Spleen (tissue), 13 donors: ENCODE data around the gene SBDS. TPM values are rescaled to one million over a fixed set of nuclear protein-coding genes. Genes with fewer than 3 reads are reported as not detected.
"Not testable (repeated sequence)": the region's sequence is repeated elsewhere in the genome, so short reads cannot be mapped to it uniquely, and the experiment has no call there.

Experiments
- DNase-seq: peaks from one replicate; pipeline ENCODE4 v3.0.0-alpha.2; 2020
- H3K27ac ChIP-seq, 8 donors: fragments of 200-600 bp; sonication (generic) in 7 of 8; 1 replicate in 4 of 8; 2 replicates in 4 of 8; pipeline versions ENCODE4 v1.5.0 to v1.8.0; 2016 to 2021; ENCODE audit warnings: inconsistent platforms in 4 of 8, mild to moderate bottlenecking in 4 of 8, moderate library complexity in 1 of 8
- H3K27me3 ChIP-seq, 7 donors: fragments of 200-600 bp; sonication (generic) in 6 of 7; replicated peaks in 1 of 7; 1 replicate in 4 of 7; 2 replicates in 3 of 7; pipeline versions ENCODE4 v1.5.0 to v1.8.0; 2016 to 2021; ENCODE audit warnings: inconsistent platforms in 3 of 7, mild to moderate bottlenecking in 1 of 7
- H3K36me3 ChIP-seq, 6 donors: fragments of 200-600 bp; sonication (generic) in 5 of 6; 1 replicate in 4 of 6; 2 replicates in 2 of 6; pipeline versions ENCODE4 v1.5.0 to v1.8.0; 2016 to 2021; ENCODE audit warnings: inconsistent platforms in 2 of 6
- H3K4me1 ChIP-seq, 6 donors: fragments of 200-600 bp; sonication (generic) in 5 of 6; 1 replicate in 3 of 6; 2 replicates in 3 of 6; pipeline versions ENCODE4 v1.5.0 to v1.8.0; 2016 to 2021; ENCODE audit warnings: inconsistent platforms in 3 of 6
- H3K4me3 ChIP-seq, 8 donors: fragments of 200-600 bp; sonication (generic) in 7 of 8; 1 replicate in 4 of 8; 2 replicates in 4 of 8; pipeline versions ENCODE4 v1.5.0 to v1.8.0; 2016 to 2021; ENCODE audit warnings: inconsistent platforms in 4 of 8, mild to moderate bottlenecking in 4 of 8, moderate library complexity in 2 of 8
- H3K9me3 ChIP-seq, 8 donors: fragments of 200-600 bp; sonication (generic) in 7 of 8; 1 replicate in 4 of 8; 2 replicates in 4 of 8; pipeline versions ENCODE4 v1.5.0 to v1.8.0; 2016 to 2021; ENCODE audit warnings: inconsistent platforms in 4 of 8
- CTCF ChIP-seq, 11 experiments: fragments of 200-600 bp in 7 of 11; fragments of 450-650 bp in 4 of 11; sonication (generic) in 4 of 11; IDR thresholded peaks in 8 of 11; conservative IDR thresholded peaks in 3 of 11; 1 replicate in 7 of 11; 2 replicates in 4 of 11; pipeline versions ENCODE4 v1.4.0 to v1.8.0; 2016 to 2021; ENCODE audit warnings: antibody characterized with exemption in 11 of 11, inconsistent platforms in 4 of 11, mild to moderate bottlenecking in 1 of 11
- POLR2A ChIP-seq, 3 donors: fragments of 450-650 bp; IDR thresholded peaks; one replicate each; pipeline ENCODE4 v1.5.1; 2017; ENCODE audit warnings: antibody characterized with exemption in 3 of 3, mild to moderate bottlenecking in 1 of 3
- POLR2AphosphoS5 ChIP-seq, 3 donors: sonication (generic); formaldehyde crosslinking; IDR thresholded peaks; one replicate each; pipeline ENCODE4 v1.5.1; 2017; ENCODE audit warnings: antibody characterized with exemption in 3 of 3
- WGBS, 5 donors: extraction: QIAGEN DNeasy Blood & Tissue Kit in 3 of 5; methylation state at CpG; one replicate each; pipeline versions ENCODE4 v1.1.5 to v1.1.7; 2013 to 2018; 5-methylcytosine and 5-hydroxymethylcytosine counted together
- intact Hi-C: fragments of 100-400 bp; cut with DNase I; formaldehyde crosslinking; loops from one replicate; pipeline ENCODE4 v1.15.0; 2023; ENCODE audit warnings: low total_unique reads
- long read RNA-seq, 2 donors: transcript quantifications; one replicate each; lab custom pipeline, GENCODE V29; 2026
- polyA plus RNA-seq, 3 donors: library from polyadenylated mRNA; stranded (reverse); fragments of 200-250 nt; gene quantifications; one replicate each; pipeline ENCODE4 v1.2.1, GENCODE V29; 2013
- total RNA-seq, 7 donors: library from RNA; depleted of rRNA in 3 of 7; stranded (reverse); fragments of >200 nt in 3 of 7; fragmentation: NEBNext Ultra II Directional in 4 of 7; extraction: Animal tissue kit (Norgen Biotek cat#: 25700) in 4 of 7; gene quantifications; one replicate each; pipeline versions ENCODE4 v1.1.0 to v1.2.1, GENCODE V29; 2016 to 2021
- donor health status: healthy with polysubstance abuse.
- donor health status: DM: no; HTN: no; CAD: no; lungs with moderate emphysema.
- donor health status: DM: no; HTN: no; CAD: no.
- donor health status: Bipolar disorder and iron deficiency.
- donor health status: healthy.
- donor health status: DM: no; HTN: no; CAD: no.
- donor health status: DM: yes; HTN: yes; CAD: no.

Gene SBDS
- total RNA-seq, result 10 to 100 TPM; 44.9 to 63.8 (median 53.1) TPM
- 10 to 100 TPM; 36.9 to 58.5 (median 45.1) TPM for polyA plus RNA-seq
- long read RNA-seq, donor 1, transcript SBDS-201 (5 exons, 1,631 nt), result major isoform, 37 of 54 reads
- long read RNA-seq, donor 1, partial matches to known transcripts, result 17 of 54 reads
- long read RNA-seq, donor 1, other reads (novel, unspliced or antisense), result 0 of 54 reads
- long read RNA-seq, donor 2, transcript SBDS-201 (5 exons, 1,631 nt), result major isoform, 18 of 24 reads
- long read RNA-seq, donor 2, partial matches to known transcripts, result 6 of 24 reads
- long read RNA-seq, donor 2, other reads (novel, unspliced or antisense), result 0 of 24 reads

GRCh38 chr7:66995050-66995776, at the start of gene SBDS:
TSS of gene SBDS (minus strand) at chr7:66995586. CDS start at chr7:66995417, 169 bp downstream.
- intact Hi-C loops, H3K27me3 ChIP-seq, H3K9me3 ChIP-seq: not testable (repeated sequence)
- TF ChIP-seq POLR2A (IDR thresholded peaks at IDR 0.05) (peak; percentile 76 to 98 (median 94)), POLR2AphosphoS5 (IDR thresholded peaks at IDR 0.05) (peak; percentile 99 to 100 (median 99)), CTCF (IDR thresholded peaks at IDR 0.05 in 8 of 11, conservative IDR thresholded peaks at IDR 0.05 in 3 of 11) (peak in 1 of 11 experiments; percentile 5)
- peak; percentile 97 for DNase-seq
- WGBS, 5 donors, result 0 to 1% (median 0%) methylated on average over 29 to 59 of the region's 59 CpGs
- H3K4me3 ChIP-seq, result peak within 1 kb of the TSS; percentile 59 to 96 (median 79)
- peaks cover 0 to 55% (median 43%) of the 10 kb centered on the region in 6 donors for H3K36me3 ChIP-seq
- H3K27ac ChIP-seq, result peak within 1 kb of the TSS; percentile 96 to 99 (median 98)
- H3K4me1 ChIP-seq, result peaks cover 3 to 53% (median 33%) of the 10 kb centered on the region in 6 donors

DNA sequence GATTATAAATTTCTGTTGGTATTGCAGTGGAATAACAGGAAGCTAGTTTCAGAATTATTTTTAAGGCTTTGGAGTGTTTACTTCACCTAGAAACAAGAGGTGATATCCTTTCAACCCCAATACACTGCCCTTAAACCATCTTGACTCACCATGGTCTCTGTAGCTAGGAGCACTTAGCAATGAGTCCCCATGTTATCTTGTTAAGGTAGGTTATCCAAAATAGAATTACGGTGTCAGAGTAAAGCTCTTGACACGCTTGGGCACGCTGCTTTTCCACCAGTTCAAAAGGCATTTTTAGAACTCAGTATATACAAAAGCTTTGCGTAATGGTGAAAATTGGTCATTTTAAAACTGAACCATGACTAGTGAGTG, 48.2 kb upstream of the SBDS start:
- H3K27me3 ChIP-seq, intact Hi-C loops: not testable (repeated sequence)
- WGBS, 5 donors, result 92 to 97% (median 96%) methylated on average over 4 of the region's 4 CpGs

DNA sequence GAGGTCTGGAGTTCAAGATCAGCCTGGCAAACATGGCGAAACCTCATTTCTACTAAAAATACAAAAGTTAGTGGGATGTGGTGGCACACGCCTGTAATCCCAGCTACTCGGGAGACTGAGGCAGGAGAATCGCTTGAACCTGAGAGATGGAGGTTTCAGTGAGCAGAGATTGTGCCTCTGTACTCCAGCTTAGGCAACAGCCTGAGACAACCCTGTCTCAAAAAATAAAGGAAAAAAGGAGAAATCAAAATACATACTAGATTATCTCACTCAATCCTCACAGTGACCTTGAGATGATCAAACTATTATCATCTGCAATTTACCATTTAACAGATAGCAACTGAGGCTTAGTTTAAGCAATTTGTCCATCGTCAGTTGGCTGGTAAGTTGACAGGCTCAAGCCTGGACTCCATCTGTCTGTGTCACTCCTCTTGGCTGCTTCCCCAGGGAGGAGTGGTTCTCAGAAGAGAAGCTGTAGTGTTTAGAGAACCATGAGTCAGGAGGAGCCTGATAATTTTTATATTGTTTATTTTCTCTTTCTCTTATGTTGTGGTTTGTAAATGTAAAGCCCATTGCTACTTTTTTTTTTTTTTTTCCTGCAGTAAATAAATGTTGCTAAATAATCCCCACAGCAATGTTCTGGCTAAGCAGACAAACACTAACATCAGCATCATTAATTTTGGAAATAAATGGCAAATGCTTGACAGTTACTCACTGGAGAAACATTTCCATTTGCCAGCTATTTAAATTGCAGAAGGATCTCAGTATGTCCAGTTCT, 47.6 kb upstream of the SBDS start:
- intact Hi-C loops, result not testable (repeated sequence)

More for the DNA sequence above, 48.2 kb upstream of the SBDS start:
- H3K27ac ChIP-seq, result peak overlapping the region in 1 of 8 donors; percentile 33
- not testable (repeated sequence) for DNase-seq, H3K4me3 ChIP-seq, H3K9me3 ChIP-seq, H3K4me1 ChIP-seq
- peaks cover 0 to 12% (median 0%) of the 10 kb centered on the region in 6 donors for H3K36me3 ChIP-seq

DNA sequence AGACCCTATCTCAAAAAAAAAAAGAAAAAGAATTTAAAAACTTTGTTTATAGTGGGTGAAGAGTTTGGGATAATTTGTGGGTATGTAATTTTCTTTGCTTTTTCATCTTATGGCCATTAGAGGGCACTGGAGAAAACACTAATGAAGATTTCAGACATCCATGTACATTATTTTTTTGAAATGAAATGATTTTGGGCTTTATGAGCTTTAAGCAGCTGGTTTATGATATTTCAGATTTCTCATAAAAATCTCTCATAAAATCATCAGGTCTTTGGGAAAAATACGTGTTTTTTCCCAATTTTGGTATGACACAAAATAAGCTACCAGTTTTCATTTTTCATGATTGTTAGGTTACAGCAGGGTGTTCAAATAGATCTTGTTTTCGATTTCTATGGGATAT, 45.4 kb upstream of the SBDS start:
- peak in 7 of 11 experiments; percentile 19 to 53 (median 47) for TF ChIP-seq CTCF (IDR thresholded peaks at IDR 0.05 in 8 of 11, conservative IDR thresholded peaks at IDR 0.05 in 3 of 11)
- H3K27me3 ChIP-seq, intact Hi-C loops, H3K27ac ChIP-seq, DNase-seq, H3K4me1 ChIP-seq, H3K9me3 ChIP-seq, H3K4me3 ChIP-seq: not testable (repeated sequence)
- WGBS, 5 donors, result 58 to 77% (median 64%) methylated on average over 2 of the region's 2 CpGs
- H3K36me3 ChIP-seq, result peaks cover 0 to 24% (median 0%) of the 10 kb centered on the region in 6 donors

More for the DNA sequence above, 47.6 kb upstream of the SBDS start:
- not testable (repeated sequence) for DNase-seq, H3K9me3 ChIP-seq, H3K4me3 ChIP-seq, H3K27me3 ChIP-seq, H3K4me1 ChIP-seq
- WGBS, 5 donors, result 80 to 91% (median 83%) methylated on average over 5 of the region's 5 CpGs
- H3K27ac ChIP-seq, result peak overlapping the region in 1 of 8 donors; percentile 33
- H3K36me3 ChIP-seq, result peaks cover 0 to 10% (median 0%) of the 10 kb centered on the region in 6 donors

GRCh38 chr7:67036432-67037395, 41.3 kb upstream of the SBDS start:
- H3K4me1 ChIP-seq, H3K27me3 ChIP-seq, H3K9me3 ChIP-seq, H3K4me3 ChIP-seq, intact Hi-C loops, H3K27ac ChIP-seq, DNase-seq: not testable (repeated sequence)
- H3K36me3 ChIP-seq, result peaks cover 0 to 57% (median 10%) of the 10 kb centered on the region in 6 donors
- WGBS, 5 donors, result 93 to 96% (median 94%) methylated on average over 9 to 10 of the region's 10 CpGs
